AG20443 (cell line): Measurements from ENCODE around the gene QTRT2.

Experiments used
- DNase-seq: peaks from one replicate; pipeline ENCODE4 v3.0.0; 2012; ENCODE audit warnings: low spot score, mixed read lengths

Gene QTRT2

DNA sequence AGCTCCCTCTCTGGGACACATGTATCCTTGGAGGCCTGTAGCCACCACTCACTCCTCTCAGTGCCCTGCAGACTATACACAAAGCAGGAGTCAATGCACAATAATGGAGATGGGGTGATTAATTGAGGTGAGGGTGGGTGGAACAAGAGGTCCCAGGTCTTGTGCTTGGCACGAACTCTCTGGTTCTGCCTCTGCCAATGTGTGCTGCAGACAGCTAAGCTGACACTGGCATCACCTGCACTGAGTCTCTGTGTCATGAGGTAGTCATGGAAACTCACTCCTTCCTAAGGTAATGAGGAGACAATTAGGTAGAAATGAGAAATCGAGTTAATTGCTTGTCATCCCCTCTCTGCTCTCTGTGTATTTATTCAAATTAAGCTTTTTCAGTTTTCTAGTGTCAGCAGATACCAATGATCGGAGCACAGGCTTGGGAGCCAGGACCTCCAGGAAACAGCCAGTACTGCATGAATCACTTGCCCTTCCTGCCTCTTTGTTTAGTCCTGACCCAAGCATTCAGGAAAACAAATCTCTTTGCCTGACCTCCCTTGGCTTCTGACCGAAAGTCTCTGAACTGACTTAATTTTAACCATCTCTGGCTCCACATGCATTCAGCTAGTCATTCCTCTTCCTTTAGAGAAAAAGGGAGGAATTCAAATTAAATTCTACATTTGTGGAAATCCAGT is 65.6 kb downstream of the QTRT2 start:
- DNase-seq = peak; percentile 79

- DNase-seq = no peak
Observed at GRCh38 chr3:114126461-114126860, 69.9 kb downstream of the QTRT2 start.

DNA sequence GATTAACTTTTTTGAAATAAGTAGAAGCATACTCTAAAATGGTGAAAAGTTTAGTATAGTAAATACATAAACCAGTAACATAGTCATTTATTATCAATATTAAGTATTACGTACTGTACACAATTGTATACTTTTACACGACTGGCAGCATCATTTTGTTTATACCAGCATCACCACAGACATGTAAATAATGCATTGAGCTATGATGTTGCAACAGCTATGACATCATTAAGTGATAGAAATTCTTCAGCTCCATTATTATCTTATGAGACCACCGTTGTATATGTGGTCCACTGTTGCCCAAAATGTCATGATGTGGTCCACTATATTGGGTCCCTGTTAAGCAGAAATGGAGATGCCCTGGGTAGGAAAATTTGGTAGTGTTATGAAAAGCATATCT is 71.0 kb downstream of the QTRT2 start:
- no peak for DNase-seq

- DNase-seq = no peak
Observed at GRCh38 chr3:114128231-114128630, 71.7 kb downstream of the QTRT2 start.

GRCh38 chr3:114128826-114129225 is 72.3 kb downstream of the QTRT2 start:
- DNase-seq = no peak

- no peak for DNase-seq
Observed at GRCh38 chr3:114132500-114132899, 76.0 kb downstream of the QTRT2 start.

GRCh38 chr3:114133947-114134346 is 77.4 kb downstream of the QTRT2 start:
- DNase-seq = no peak
